Loucy (cell line): ENCODE measurements around the gene SAT2.

Experiments
- CTCF ChIP-seq: fragments of 200-600 bp; sonication (generic); conservative IDR thresholded peaks from 2 replicates; pipeline ENCODE4 v1.5.1; 2014; ENCODE audit warnings: mild to moderate bottlenecking, antibody characterized with exemption, low read length
- EZH2phosphoT487 ChIP-seq: fragments of 200-600 bp; IDR thresholded peaks from 2 replicates; pipeline ENCODE4 v1.6.1; 2018; ENCODE audit warnings: antibody characterized with exemption, mild to moderate bottlenecking, moderate library complexity, borderline replicate concordance

- TF ChIP-seq CTCF (no peak), EZH2phosphoT487 (no peak)
Observed at GRCh38 chr17:7589204-7589868, 38.3 kb downstream of the SAT2 start.
